GM15510 (cell line): ENCODE measurements around the gene LRRFIP2.

Experiments
- POLR2A ChIP-seq: IDR thresholded peaks from 3 replicates; pipeline ENCODE4 v1.6.1; 2011; ENCODE audit warnings: borderline replicate concordance; ENCODE audit not compliant: insufficient read length; ENCODE audit errors: extremely low read depth

LRRFIP2 gene

DNA sequence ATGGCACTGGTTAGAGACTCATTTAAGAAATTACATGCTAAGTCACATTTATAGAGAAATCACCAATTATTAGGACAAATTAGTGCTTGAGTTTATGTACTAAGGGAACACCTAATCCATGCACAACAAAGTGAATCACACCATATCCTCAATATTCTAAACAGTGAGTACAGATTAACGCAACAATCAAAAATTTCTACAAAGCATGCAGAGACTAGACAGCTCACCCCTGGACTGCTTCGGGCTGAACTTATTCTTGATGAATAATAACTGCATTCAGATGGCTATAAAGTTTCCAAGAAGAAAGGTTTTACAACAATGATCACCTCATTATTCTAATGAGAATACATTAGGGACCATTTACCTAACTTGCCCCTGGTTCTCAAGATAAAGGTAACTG is 66.5 kb downstream of the LRRFIP2 start:
- no peak for TF ChIP-seq POLR2A

DNA sequence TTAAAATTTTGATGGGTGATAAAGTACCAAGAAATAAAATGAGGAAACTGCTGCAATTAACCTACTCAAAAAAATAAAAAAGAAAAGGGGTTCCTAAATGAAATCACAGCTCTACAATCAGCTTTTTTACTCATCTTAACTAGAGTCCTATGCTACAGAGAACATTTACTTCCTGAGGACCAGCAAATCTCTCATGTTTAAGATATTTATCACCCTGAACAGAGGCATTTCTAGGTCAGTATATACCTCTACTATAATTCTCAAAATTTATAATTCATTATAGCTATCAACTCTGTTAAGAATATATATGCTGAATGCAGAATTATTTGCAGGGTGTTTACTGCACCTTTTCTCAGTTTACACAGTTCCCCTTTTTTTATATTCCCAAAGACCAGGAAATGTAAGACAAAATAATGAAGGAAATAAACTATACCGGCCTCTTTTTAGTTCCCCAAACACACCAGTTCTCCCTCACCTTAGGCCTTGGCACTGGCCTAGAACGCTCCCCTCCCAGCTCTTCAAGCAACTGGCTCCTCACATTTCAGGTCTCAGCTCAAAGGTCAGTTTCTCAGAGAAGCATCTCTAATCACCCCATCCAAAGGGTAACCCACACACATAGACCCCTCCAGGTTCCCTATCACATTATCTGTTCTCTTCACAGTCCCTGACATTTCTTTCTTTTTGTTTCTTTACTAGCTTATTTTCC is 71.1 kb downstream of the LRRFIP2 start:
- TF ChIP-seq POLR2A = no peak

DNA sequence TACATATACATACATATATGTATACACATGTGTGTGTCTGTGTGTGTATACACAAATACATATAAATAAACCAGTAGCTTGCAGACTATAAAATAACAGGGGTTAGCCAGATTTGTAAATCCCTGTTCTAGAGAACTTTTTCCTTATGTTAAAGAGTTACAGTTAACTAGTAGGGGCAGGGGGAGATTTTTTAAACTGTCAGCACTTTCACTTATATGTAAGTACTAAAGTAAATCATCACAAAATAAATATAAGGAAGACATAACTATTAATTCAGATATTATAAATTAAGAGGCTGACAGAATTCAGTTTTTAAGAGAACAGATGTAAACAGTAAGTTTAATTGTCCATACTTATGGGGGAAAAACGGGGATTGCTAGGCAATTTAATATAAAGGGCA is 74.0 kb downstream of the LRRFIP2 start:
- no peak for TF ChIP-seq POLR2A

GRCh38 chr3:37099469-37099868 is 74.9 kb downstream of the LRRFIP2 start:
- no peak for TF ChIP-seq POLR2A

DNA sequence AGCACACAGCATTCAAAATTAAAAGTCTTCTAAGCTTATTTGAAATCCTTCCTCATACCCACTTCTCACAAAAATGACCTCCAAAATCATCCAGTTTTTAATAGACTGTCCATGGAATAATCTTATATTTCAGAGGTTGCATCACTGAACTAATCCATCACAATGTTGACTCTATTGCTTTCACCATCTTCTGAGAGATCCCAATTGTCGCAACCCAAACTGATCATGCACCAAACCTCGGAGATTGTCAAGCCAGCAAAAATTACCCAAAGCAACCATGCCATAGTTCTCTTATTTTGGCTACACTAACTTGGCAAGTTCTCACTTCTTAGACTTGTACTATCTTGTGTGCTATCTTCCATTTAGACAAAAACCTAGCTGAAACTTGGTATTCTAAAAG is 75.5 kb downstream of the LRRFIP2 start:
- TF ChIP-seq POLR2A = no peak

GRCh38 chr3:37097776-37098175 is 76.6 kb downstream of the LRRFIP2 start:
- TF ChIP-seq POLR2A = no peak

- TF ChIP-seq POLR2A = no peak
Observed at GRCh38 chr3:37096975-37097374, 77.4 kb downstream of the LRRFIP2 start.

DNA sequence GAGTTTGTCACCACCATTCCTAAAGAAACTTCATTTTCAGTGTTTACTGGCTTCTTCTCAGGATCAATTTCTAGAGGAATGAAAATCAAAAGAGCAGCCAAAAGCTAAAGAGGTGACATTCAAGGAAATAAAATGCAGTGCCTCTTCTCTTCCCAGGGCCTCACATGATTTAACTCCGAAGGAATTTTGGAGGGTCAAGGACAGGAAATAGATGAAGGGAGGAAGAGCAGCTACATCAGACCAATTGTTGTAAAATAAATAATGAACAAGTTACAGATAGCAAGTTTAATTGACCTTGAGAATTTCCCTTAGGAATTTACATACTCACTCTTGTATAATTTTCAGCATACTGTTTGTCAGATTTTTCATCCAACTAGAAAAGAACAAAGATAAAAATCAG is 78.1 kb downstream of the LRRFIP2 start:
- TF ChIP-seq POLR2A = no peak

DNA sequence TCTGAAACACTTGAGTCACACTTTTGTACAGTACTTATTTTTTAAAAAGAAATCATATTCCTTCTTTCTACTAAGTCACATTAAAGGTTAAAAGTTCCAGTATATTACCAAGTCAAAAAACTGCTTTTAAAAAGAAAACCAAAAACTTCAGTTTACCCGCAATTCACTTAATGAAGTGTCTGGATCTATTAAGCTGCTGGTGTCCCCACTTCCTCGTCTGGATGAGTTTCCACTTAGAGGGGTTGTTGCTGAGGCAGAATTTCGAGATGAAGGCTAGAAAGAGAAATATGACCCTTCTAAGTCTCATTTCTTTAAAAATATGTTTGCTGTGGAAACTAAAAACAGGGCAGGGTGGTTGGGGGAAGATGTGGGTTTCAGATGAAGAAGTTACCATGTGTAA is 79.7 kb downstream of the LRRFIP2 start:
- no peak for TF ChIP-seq POLR2A

- TF ChIP-seq POLR2A = no peak
Observed at GRCh38 chr3:37093481-37093880, 80.9 kb downstream of the LRRFIP2 start.

DNA sequence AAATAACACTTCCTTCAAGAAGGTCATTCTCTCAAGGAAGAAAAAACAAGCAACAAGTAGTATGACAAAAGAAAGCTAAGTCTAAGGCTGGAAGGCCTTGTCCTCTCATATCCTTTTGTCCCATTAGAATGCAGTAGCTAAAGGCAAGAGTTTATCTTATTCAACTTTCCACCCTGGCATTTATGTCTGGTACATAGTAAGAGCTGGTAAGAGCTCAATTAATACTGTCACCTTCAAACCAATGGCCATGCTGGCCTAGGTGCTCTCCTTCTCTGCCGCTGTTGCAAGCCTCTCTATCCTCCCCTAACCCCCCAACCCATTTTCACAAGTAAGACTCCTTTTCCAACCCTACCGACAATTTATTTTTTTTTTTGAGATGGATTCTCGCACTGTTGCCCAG is 81.9 kb downstream of the LRRFIP2 start:
- TF ChIP-seq POLR2A = no peak

GRCh38 chr3:37087870-37088269 is 86.5 kb downstream of the LRRFIP2 start:
- no peak for TF ChIP-seq POLR2A

- TF ChIP-seq POLR2A = no peak
Observed at GRCh38 chr3:37086918-37087317, 87.5 kb downstream of the LRRFIP2 start.

DNA sequence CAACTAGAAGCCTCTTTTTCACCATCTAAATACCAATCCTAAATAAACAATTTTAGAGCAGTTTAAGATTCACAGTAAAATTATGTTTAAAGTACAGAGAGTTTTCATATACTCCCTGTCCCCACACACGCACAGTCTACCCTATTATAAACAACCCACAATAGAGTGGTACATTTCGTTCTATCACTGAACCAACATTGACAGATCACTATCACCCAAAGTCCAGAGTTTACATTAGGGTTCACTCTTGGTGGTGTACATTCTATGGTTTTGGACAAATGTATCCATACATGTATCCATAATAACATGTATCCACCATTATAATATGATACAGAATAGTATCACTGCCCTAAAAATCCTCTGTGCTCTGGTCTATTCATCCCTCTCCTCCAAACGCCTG is 92.1 kb downstream of the LRRFIP2 start:
- no peak for TF ChIP-seq POLR2A

DNA sequence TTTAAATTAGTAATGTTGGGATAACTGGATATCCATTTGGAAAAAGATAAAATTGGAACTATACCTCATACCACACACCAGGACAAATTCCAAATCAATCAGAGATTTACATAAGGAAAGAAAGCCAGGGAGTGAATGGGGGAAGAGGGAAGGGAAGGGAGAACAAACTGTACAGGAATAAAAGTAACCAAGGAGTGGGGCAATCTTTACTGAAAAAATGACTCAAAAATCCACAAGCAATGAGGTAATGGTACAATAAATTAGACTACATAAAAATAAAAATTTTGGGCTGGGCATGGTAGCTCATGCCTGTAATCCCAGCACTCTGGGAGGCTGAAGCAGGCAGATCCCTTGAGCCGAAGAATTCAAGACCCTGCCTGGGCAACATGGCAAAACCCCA is 98.4 kb downstream of the LRRFIP2 start:
- TF ChIP-seq POLR2A = no peak

DNA sequence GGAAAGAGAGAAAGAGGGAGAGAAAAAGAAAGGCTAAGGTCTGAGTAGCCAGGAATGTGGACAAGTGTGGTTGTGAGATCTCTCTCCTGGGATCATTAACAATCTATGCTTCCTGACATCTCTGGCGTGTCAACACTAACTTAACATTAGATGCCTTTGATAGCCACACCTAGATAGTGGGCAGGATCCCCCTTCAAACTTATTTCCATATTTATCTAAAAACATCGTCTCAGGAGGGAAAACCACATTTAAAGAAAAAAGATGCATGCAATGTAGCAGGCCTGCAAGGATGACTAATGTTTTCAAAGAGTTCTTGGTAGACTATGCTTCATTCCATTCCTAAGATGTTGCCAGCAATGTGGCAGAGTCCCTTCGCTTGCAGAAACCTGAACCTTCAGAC is 100.2 kb downstream of the LRRFIP2 start:
- no peak for TF ChIP-seq POLR2A

GRCh38 chr3:37072892-37073291 is 101.5 kb downstream of the LRRFIP2 start:
- TF ChIP-seq POLR2A = no peak
